HCT116 (cell line): ENCODE results near the gene ST6GALNAC5. TPM values are rescaled to one million over a fixed set of nuclear protein-coding genes. Genes with fewer than 3 reads are reported as not detected.
A peak's percentile ranks its signal among the peaks of the same experiment; 100 is the strongest.

Experiments
- ATAC-seq: fragments of 200-7000 bp; cut with Tn5 transposase; 2 replicates; pipeline ENCODE4 v1.9.1; 2020; ENCODE audit warnings: mild to moderate bottlenecking, moderate library complexity
- BruUV-seq: library from RNA; stranded (reverse); fragments of 400-500 nt; replicated peaks from 2 replicates; lab custom pipeline; 2021; lab: Mats Ljungman, UMichigan
- CTCF ChIA-PET: fragments of 300-600 bp; sonication (Branson Sonifier 250); formaldehyde crosslinking; loops from one replicate; lab custom pipeline; 2021; ENCODE audit warnings: antibody characterized with exemption; lab: Charles Lee
- POLR2A ChIA-PET: fragments of 300-600, 350-600 bp; sonication (Branson Sonifier 250); formaldehyde crosslinking; loops from one replicate; lab custom pipeline; 2021; ENCODE audit warnings: antibody characterized with exemption; lab: Charles Lee
- RAD21 ChIA-PET, 2 experiments: fragments of 300-600 bp; sonication (Branson Sonifier 250); formaldehyde crosslinking; loops; one replicate each; lab custom pipeline; 2023; ENCODE audit warnings: low total read pairs in 2 of 2; ENCODE audit not compliant: uncharacterized antibody in 2 of 2, unreplicated experiment in 2 of 2, low non-redundant PET in 1 of 2; lab: Charles Lee
- DNase-seq: peaks from one replicate; pipeline ENCODE4 v3.0.0-alpha.2; 2010; ENCODE audit warnings: low read depth, low spot score
- H2AFZ ChIP-seq: fragments of 200-600 bp; shearing (Covaris generic), sonication (generic); 2 replicates; pipeline ENCODE4 v1.6.1; 2017; ENCODE audit warnings: low read depth, mixed run types, mixed read lengths, antibody characterized with exemption, low read length; ENCODE audit not compliant: poor library complexity, severe bottlenecking
- H3K27ac ChIP-seq: 2 replicates; pipeline ENCODE4 v1.5.1; 2012; ENCODE audit warnings: low read depth, low read length
- H3K27me3 ChIP-seq: fragments of 200-600 bp; sonication (generic); 2 replicates; pipeline ENCODE4 v1.6.1; 2016; ENCODE audit warnings: mixed run types, low read length, mixed read lengths; ENCODE audit not compliant: insufficient read depth
- H3K36me3 ChIP-seq, 2 experiments: fragments of 200-500 bp in 1 of 2; fragments of 200-600 bp in 1 of 2; sonication (Bioruptor generic) in 1 of 2; sonication (generic) in 1 of 2; 2 replicates each; pipeline versions ENCODE4 v1.5.1 to v1.6.1; 2014 to 2016; ENCODE audit warnings: low read length in 2 of 2, inconsistent platforms in 1 of 2, mixed read lengths in 1 of 2, mixed run types in 1 of 2; ENCODE audit not compliant: insufficient read depth in 2 of 2, control insufficient read depth in 1 of 2
- H3K4me1 ChIP-seq, 2 experiments: fragments of 200-600 bp in 1 of 2; sonication (generic) in 1 of 2; 2 replicates each; pipeline versions ENCODE4 v1.5.1 to v1.6.1; 2012 to 2017; ENCODE audit warnings: low read length in 2 of 2, inconsistent platforms in 1 of 2, mild to moderate bottlenecking in 1 of 2, mixed read lengths in 1 of 2, mixed run types in 1 of 2, moderate library complexity in 1 of 2; ENCODE audit not compliant: insufficient read depth in 2 of 2, control insufficient read depth in 1 of 2
- H3K4me2 ChIP-seq: fragments of 200-600 bp; sonication (generic); 2 replicates; pipeline ENCODE4 v1.6.1; 2017; ENCODE audit warnings: mixed run types, low read length, mixed read lengths
- H3K4me3 ChIP-seq, 2 experiments: fragments of 200-600 bp in 1 of 2; sonication (generic) in 1 of 2; replicated peaks in 1 of 2; 2 replicates each; pipeline ENCODE4 v1.5.1; 2011 to 2016; ENCODE audit warnings: low read length in 2 of 2, control low read depth in 1 of 2, low read depth in 1 of 2, mild to moderate bottlenecking in 1 of 2, mixed read lengths in 1 of 2, mixed run types in 1 of 2
- H3K79me2 ChIP-seq: fragments of 200-600 bp; sonication (generic); 2 replicates; pipeline ENCODE4 v1.6.1; 2017; ENCODE audit warnings: mild to moderate bottlenecking, mixed run types, low read length, moderate library complexity, mixed read lengths; ENCODE audit not compliant: insufficient read depth
- H3K9ac ChIP-seq: fragments of 200-600 bp; sonication (generic); 2 replicates; pipeline ENCODE4 v1.6.1; 2016; ENCODE audit warnings: low read length, mixed read lengths
- H3K9me2 ChIP-seq: fragments of 200-600 bp; sonication (generic), shearing (Covaris generic); 2 replicates; pipeline ENCODE4 v1.6.1; 2017; ENCODE audit warnings: mixed run types, mild to moderate bottlenecking, moderate library complexity; ENCODE audit not compliant: insufficient read depth
- H3K9me3 ChIP-seq, 2 experiments: fragments of 200-500 bp in 1 of 2; fragments of 200-600 bp in 1 of 2; sonication (Bioruptor generic) in 1 of 2; sonication (generic) in 1 of 2; 2 replicates each; pipeline ENCODE4 v1.6.1; 2014 to 2017; ENCODE audit warnings: low read length in 2 of 2, mixed read lengths in 2 of 2, inconsistent platforms in 1 of 2, low read depth in 1 of 2, mild to moderate bottlenecking in 1 of 2, mixed run types in 1 of 2, moderate library complexity in 1 of 2; ENCODE audit not compliant: control insufficient read depth in 1 of 2, insufficient read depth in 1 of 2
- H4K20me1 ChIP-seq: fragments of 200-600 bp; sonication (generic), shearing (Covaris generic); 2 replicates; pipeline ENCODE4 v1.6.1; 2017; ENCODE audit warnings: mixed run types, mild to moderate bottlenecking, moderate library complexity; ENCODE audit not compliant: insufficient read depth
- ATF3 ChIP-seq: IDR thresholded peaks from 2 replicates; pipeline ENCODE4 v1.6.1; 2012
- CBX3 ChIP-seq: IDR thresholded peaks from 2 replicates; pipeline ENCODE4 v1.6.1; 2012; ENCODE audit warnings: low read depth
- CEBPB ChIP-seq: IDR thresholded peaks from 2 replicates; pipeline ENCODE4 v1.6.1; 2012; ENCODE audit warnings: low read depth
- EGR1 ChIP-seq: IDR thresholded peaks from 2 replicates; pipeline ENCODE4 v1.6.1; 2012; ENCODE audit warnings: low read depth
- ELF1 ChIP-seq: IDR thresholded peaks from 2 replicates; pipeline ENCODE4 v1.6.1; 2012; ENCODE audit warnings: low read depth, borderline replicate concordance
- FOSL1 ChIP-seq: IDR thresholded peaks from 2 replicates; pipeline ENCODE4 v1.6.1; 2012; ENCODE audit warnings: low read depth
- POLR2A ChIP-seq: IDR thresholded peaks from 2 replicates; pipeline ENCODE4 v1.7.0; 2011; ENCODE audit warnings: borderline replicate concordance; ENCODE audit not compliant: insufficient read depth, insufficient read length; ENCODE audit errors: extremely low read depth
- POLR2AphosphoS5 ChIP-seq: IDR thresholded peaks from 2 replicates; pipeline ENCODE4 v1.6.1; 2011; ENCODE audit warnings: mild to moderate bottlenecking, low read depth, low read length, moderate library complexity
- SIN3A ChIP-seq: IDR thresholded peaks from 2 replicates; pipeline ENCODE4 v1.6.1; 2012; ENCODE audit warnings: low read depth
- SP1 ChIP-seq: IDR thresholded peaks from 2 replicates; pipeline ENCODE4 v1.6.1; 2012; ENCODE audit warnings: low read depth
- TCF7L2 ChIP-seq: IDR thresholded peaks from 2 replicates; pipeline ENCODE4 v1.7.0; 2011; ENCODE audit warnings: borderline replicate concordance, inconsistent platforms; ENCODE audit not compliant: insufficient read depth, insufficient read length; ENCODE audit errors: extremely low read depth
- YY1 ChIP-seq: IDR thresholded peaks from 2 replicates; pipeline ENCODE4 v1.6.1; 2011; ENCODE audit warnings: low read length, low read depth, moderate library complexity, mild to moderate bottlenecking; ENCODE audit not compliant: insufficient replicate concordance; ENCODE audit errors: extremely low read depth
- ZFX ChIP-seq: fragments of 450-650 bp; IDR thresholded peaks from 2 replicates; pipeline ENCODE4 v1.6.1; 2017
- ZNF274 ChIP-seq: fragments of 200-500 bp; sonication (Bioruptor generic); IDR thresholded peaks from 2 replicates; pipeline ENCODE4 v1.6.1; 2014; ENCODE audit warnings: mild to moderate bottlenecking, low read depth, low read length, inconsistent platforms
- intact Hi-C: fragments of 100-400 bp; cut with micrococcal nuclease; formaldehyde crosslinking; loops from 2 replicates; pipeline ENCODE4 v1.10.0; 2022
- total RNA-seq: library from RNA; stranded (reverse); gene quantifications from one replicate; pipeline ENCODE4 v1.2.1, GENCODE V29; 2021; ENCODE audit not compliant: unreplicated experiment
- TF ChIP-seq, protein P1 (sequence below): IDR thresholded peaks from 2 replicates; pipeline ENCODE4 v1.6.1; 2012

The ST6GALNAC5 gene
- total RNA-seq, 1 experiment from 2014 or later = 1.2 TPM

GRCh38 chr1:76939050-76939816 is 72.0 kb downstream of the ST6GALNAC5 start:
- no peaks in the 10 kb centered on the region for H4K20me1 ChIP-seq
- no peaks in the 10 kb centered on the region for H3K27me3 ChIP-seq
- H2AFZ ChIP-seq = no peak overlapping the region
- H3K36me3 ChIP-seq = no peaks in the 10 kb centered on the region
- no peaks in the 10 kb centered on the region for H3K79me2 ChIP-seq
- H3K9ac ChIP-seq = no peak overlapping the region
- ChIA-PET RAD21 (no interaction called here), CTCF (no interaction called here), POLR2A (no interaction called here)
- H3K27ac ChIP-seq = no peak overlapping the region
- no peak overlapping the region for H3K4me3 ChIP-seq
- 0 out of 2 replicates have a peak overlapping the region, but pooled peaks have one; percentile 16 for H3K4me2 ChIP-seq
- peaks cover 0 to 7% of the 10 kb centered on the region in 2 experiments; a peak in 2 of 4 replicates for H3K4me1 ChIP-seq
- DNase-seq = no peak
- TF ChIP-seq SP1 = no peak
- TF ChIP-seq POLR2AphosphoS5 = no peak
- TF ChIP-seq YY1 = no peak
- no peak for TF ChIP-seq ATF3
- TF ChIP-seq, protein P1, sequence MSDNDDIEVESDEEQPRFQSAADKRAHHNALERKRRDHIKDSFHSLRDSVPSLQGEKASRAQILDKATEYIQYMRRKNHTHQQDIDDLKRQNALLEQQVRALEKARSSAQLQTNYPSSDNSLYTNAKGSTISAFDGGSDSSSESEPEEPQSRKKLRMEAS = no peak
- TF ChIP-seq SIN3A = no peak
- TF ChIP-seq ZFX = no peak
- no peak for TF ChIP-seq EGR1
- no peak for TF ChIP-seq CEBPB
- no peak for TF ChIP-seq ZNF274
- TF ChIP-seq CBX3 = no peak
- no peak for TF ChIP-seq FOSL1
- no peak for TF ChIP-seq ELF1
- TF ChIP-seq TCF7L2 = no peak
- TF ChIP-seq POLR2A = no peak
- TF ChIP-seq, all 23 proteins: peak for 0
- Histone ChIP-seq H3K9me2 (no peaks in the 10 kb centered on the region), H3K9me3 (no peaks in the 10 kb centered on the region)
- ATAC-seq = no peak
- intact Hi-C loops = no loop called here
- no TSS peak for BruUV-seq
